Stimulated activated effector memory CD8-positive, alpha-beta T cell treated with anti-CD3 and anti-CD28 coated beads, Interleukin-12 subunit alpha, Interleukin-12 subunit beta, amount 100 ng/mL, for 72 hours (primary cell): ENCODE results near the gene NUDT15.
"Not testable (repeated sequence)": the region's sequence is repeated elsewhere in the genome, so short reads cannot be mapped to it uniquely, and the experiment has no call there.

Experiments used
- ATAC-seq: fragments of 150-1000 bp; cut with Tn5 transposase; 2 replicates; pipeline ENCODE4 v1.10.0; 2021
- DNase-seq, 2 donors: peaks; one replicate each; pipeline ENCODE4 v3.0.0; 2021 to 2022; ENCODE audit warnings: low spot score in 2 of 2
- H3K27ac Mint-ChIP-seq: one replicate; pipeline ENCODE4 v1.8.0; 2022; ENCODE audit warnings: mild to moderate bottlenecking, mixed read lengths
- H3K36me3 Mint-ChIP-seq: one replicate; pipeline ENCODE4 v1.8.0; 2022; ENCODE audit warnings: mild to moderate bottlenecking, mixed read lengths
- H3K4me1 Mint-ChIP-seq: one replicate; pipeline ENCODE4 v1.8.0; 2022; ENCODE audit warnings: mixed read lengths
- H3K4me3 Mint-ChIP-seq: one replicate; pipeline ENCODE4 v1.8.0; 2022; ENCODE audit warnings: mild to moderate bottlenecking, mixed read lengths
- H3K9me3 Mint-ChIP-seq: one replicate; pipeline ENCODE4 v1.8.0; 2022; ENCODE audit warnings: mixed read lengths

Gene NUDT15

GRCh38 chr13:48018637-48019036 is 18.9 kb upstream of the NUDT15 start:
- no peak overlapping the region for H3K4me3 Mint-ChIP-seq
- ATAC-seq (no peak), DNase-seq (no peak)
- peaks cover 6% of the 10 kb centered on the region for H3K4me1 Mint-ChIP-seq
- H3K36me3 Mint-ChIP-seq, result no peaks in the 10 kb centered on the region
- no peak overlapping the region for H3K27ac Mint-ChIP-seq
- no peaks in the 10 kb centered on the region for H3K9me3 Mint-ChIP-seq

- ATAC-seq (no peak), DNase-seq (no peak)
- no peaks in the 10 kb centered on the region for H3K36me3 Mint-ChIP-seq
- no peaks in the 10 kb centered on the region for H3K9me3 Mint-ChIP-seq
- H3K4me3 Mint-ChIP-seq, result no peak overlapping the region
- H3K27ac Mint-ChIP-seq, result no peak overlapping the region
- peaks cover 6% of the 10 kb centered on the region for H3K4me1 Mint-ChIP-seq
Observed at GRCh38 chr13:48019796-48020195, 17.7 kb upstream of the NUDT15 start.

GRCh38 chr13:48028066-48028465 is 9.5 kb upstream of the NUDT15 start:
- Mint-ChIP-seq H3K27ac (no peak overlapping the region), H3K4me3 (no peak overlapping the region), H3K4me1 (no peaks in the 10 kb centered on the region), H3K9me3 (peaks cover 3% of the 10 kb centered on the region), H3K36me3 (no peaks in the 10 kb centered on the region)
- DNase-seq (no peak), ATAC-seq (no peak)

- peak; percentile 58 for ATAC-seq
- H3K36me3 Mint-ChIP-seq, result no peaks in the 10 kb centered on the region
- no peak overlapping the region for H3K4me3 Mint-ChIP-seq
- DNase-seq, result no peak
- H3K27ac Mint-ChIP-seq, result no peak overlapping the region
- H3K4me1 Mint-ChIP-seq, result no peaks in the 10 kb centered on the region
- H3K9me3 Mint-ChIP-seq, result peaks cover 3% of the 10 kb centered on the region
Observed at GRCh38 chr13:48029859-48030258, 7.7 kb upstream of the NUDT15 start.

GRCh38 chr13:48038761-48039160 is 1.2 kb downstream of the NUDT15 start:
- H3K27ac Mint-ChIP-seq, result peak overlapping the region; percentile 97
- peaks cover 17% of the 10 kb centered on the region for H3K4me1 Mint-ChIP-seq
- ATAC-seq, result no peak
- no peak for DNase-seq
- no peaks in the 10 kb centered on the region for H3K9me3 Mint-ChIP-seq
- peaks cover 33% of the 10 kb centered on the region for H3K36me3 Mint-ChIP-seq
- H3K4me3 Mint-ChIP-seq, result peak overlapping the region; percentile 89

- H3K4me3 Mint-ChIP-seq, result peak overlapping the region; percentile 89
- no peaks in the 10 kb centered on the region for H3K9me3 Mint-ChIP-seq
- H3K4me1 Mint-ChIP-seq, result peaks cover 17% of the 10 kb centered on the region
- peaks cover 33% of the 10 kb centered on the region for H3K36me3 Mint-ChIP-seq
- no peak for DNase-seq
- H3K27ac Mint-ChIP-seq, result peak overlapping the region; percentile 97
- ATAC-seq, result no peak
Observed at GRCh38 chr13:48040049-48040448, 2.5 kb downstream of the NUDT15 start.

- ATAC-seq (no peak), DNase-seq (no peak)
- peak overlapping the region; percentile 64 for H3K27ac Mint-ChIP-seq
- H3K4me3 Mint-ChIP-seq, result no peak overlapping the region
- peaks cover 37% of the 10 kb centered on the region for H3K36me3 Mint-ChIP-seq
- H3K4me1 Mint-ChIP-seq, result peaks cover 17% of the 10 kb centered on the region
- no peaks in the 10 kb centered on the region for H3K9me3 Mint-ChIP-seq
Observed at GRCh38 chr13:48040896-48041295, 3.4 kb downstream of the NUDT15 start.

- DNase-seq (no peak), ATAC-seq (no peak)
- H3K9me3 Mint-ChIP-seq, result no peaks in the 10 kb centered on the region
- peak overlapping the region; percentile 64 for H3K27ac Mint-ChIP-seq
- no peak overlapping the region for H3K4me3 Mint-ChIP-seq
- peaks cover 49% of the 10 kb centered on the region for H3K36me3 Mint-ChIP-seq
- peaks cover 10% of the 10 kb centered on the region for H3K4me1 Mint-ChIP-seq
Observed at GRCh38 chr13:48042894-48043293, 5.4 kb downstream of the NUDT15 start.

GRCh38 chr13:48043789-48044503 is 6.4 kb downstream of the NUDT15 start:
- peak; percentile 65 for ATAC-seq
- Mint-ChIP-seq H3K27ac (peak overlapping the region; percentile 64), H3K9me3 (no peaks in the 10 kb centered on the region), H3K36me3 (peaks cover 48% of the 10 kb centered on the region), H3K4me3 (no peak overlapping the region), H3K4me1 (peaks cover 5% of the 10 kb centered on the region)
- DNase-seq, result no peak

GRCh38 chr13:48050550-48050949 is 13.0 kb downstream of the NUDT15 start:
- Mint-ChIP-seq H3K27ac (peak overlapping the region; percentile 1), H3K4me1 (peaks cover 3% of the 10 kb centered on the region), H3K9me3 (no peaks in the 10 kb centered on the region), H3K4me3 (no peak overlapping the region), H3K36me3 (peaks cover 75% of the 10 kb centered on the region)
- DNase-seq (no peak), ATAC-seq (no peak)

- H3K27ac Mint-ChIP-seq, result no peak overlapping the region
- no peak for ATAC-seq
- H3K36me3 Mint-ChIP-seq, result peaks cover 50% of the 10 kb centered on the region
- H3K4me1 Mint-ChIP-seq, result peaks cover 34% of the 10 kb centered on the region
- no peak for DNase-seq
- no peaks in the 10 kb centered on the region for H3K9me3 Mint-ChIP-seq
- H3K4me3 Mint-ChIP-seq, result no peak overlapping the region
Observed at GRCh38 chr13:48054601-48055000, 17.1 kb downstream of the NUDT15 start.

- ATAC-seq, result peak; percentile 71
- H3K4me1 Mint-ChIP-seq, result peaks cover 45% of the 10 kb centered on the region
- DNase-seq, result no peak
- H3K36me3 Mint-ChIP-seq, result peaks cover 39% of the 10 kb centered on the region
- peak overlapping the region; percentile 64 for H3K27ac Mint-ChIP-seq
- no peak overlapping the region for H3K4me3 Mint-ChIP-seq
- H3K9me3 Mint-ChIP-seq, result no peaks in the 10 kb centered on the region
Observed at GRCh38 chr13:48055712-48056111, 18.2 kb downstream of the NUDT15 start.

GRCh38 chr13:48058536-48058935 is 21.0 kb downstream of the NUDT15 start:
- H3K4me3 Mint-ChIP-seq, H3K9me3 Mint-ChIP-seq: not testable (repeated sequence)
- H3K36me3 Mint-ChIP-seq, result peaks cover 18% of the 10 kb centered on the region

GRCh38 chr13:48059951-48060350 is 22.4 kb downstream of the NUDT15 start:
- not testable (repeated sequence) for ATAC-seq, H3K4me3 Mint-ChIP-seq, DNase-seq, H3K9me3 Mint-ChIP-seq
- Mint-ChIP-seq H3K36me3 (peaks cover 23% of the 10 kb centered on the region), H3K27ac (peak overlapping the region; percentile 68), H3K4me1 (peaks cover 54% of the 10 kb centered on the region)

More at GRCh38 chr13:48058536-48058935, 21.0 kb downstream of the NUDT15 start:
- Mint-ChIP-seq H3K27ac (peak overlapping the region; percentile 71), H3K4me1 (peaks cover 54% of the 10 kb centered on the region)
- not testable (repeated sequence) for DNase-seq, ATAC-seq

GRCh38 chr13:48066310-48066989 is 28.9 kb downstream of the NUDT15 start:
- peak; percentile 87 for ATAC-seq
- no peak for DNase-seq
- no peaks in the 10 kb centered on the region for H3K9me3 Mint-ChIP-seq
- H3K27ac Mint-ChIP-seq, result peak overlapping the region; percentile 92
- H3K4me1 Mint-ChIP-seq, result peaks cover 19% of the 10 kb centered on the region
- no peak overlapping the region for H3K4me3 Mint-ChIP-seq
- H3K36me3 Mint-ChIP-seq, result peaks cover 56% of the 10 kb centered on the region

- DNase-seq, result no peak
- Mint-ChIP-seq H3K4me1 (peaks cover 14% of the 10 kb centered on the region), H3K36me3 (peaks cover 72% of the 10 kb centered on the region)
Observed at GRCh38 chr13:48068036-48068435, 30.5 kb downstream of the NUDT15 start.

More at GRCh38 chr13:48068036-48068435, 30.5 kb downstream of the NUDT15 start:
- no peak for ATAC-seq
- H3K4me3 Mint-ChIP-seq, result no peak overlapping the region
- no peaks in the 10 kb centered on the region for H3K9me3 Mint-ChIP-seq
- no peak overlapping the region for H3K27ac Mint-ChIP-seq
